Measurements from ENCODE around the gene DGAT2. TPM values are rescaled to one million over a fixed set of nuclear protein-coding genes. Genes with fewer than 3 reads are reported as not detected.

Gene DGAT2
- total RNA-seq, 6 donors from 2014 or later: 2.1 to 17.3 (median 10.4) TPM

DNA sequence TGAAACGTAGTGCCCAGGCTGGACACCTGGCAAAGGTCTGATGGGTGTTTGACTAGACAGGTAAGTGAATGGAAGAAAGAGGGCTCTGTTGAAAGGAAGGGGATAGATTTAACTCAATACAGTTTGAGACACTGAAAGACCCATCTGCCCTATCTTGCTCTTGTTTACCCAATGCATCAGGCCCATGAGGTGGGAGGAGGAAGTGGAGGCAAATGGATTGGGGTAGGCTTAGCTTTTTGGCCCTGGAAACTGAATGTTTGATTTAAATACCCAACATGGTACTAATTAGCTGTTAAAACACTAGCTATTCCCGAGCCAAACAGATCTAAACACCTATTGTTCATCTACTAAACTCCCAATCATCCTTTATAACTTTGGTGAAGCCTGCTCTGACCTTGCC lies 42.9 kb downstream of the DGAT2 start:
- no peak for DNase-seq
- Histone ChIP-seq H3K4me1 (peaks cover 10 to 21% (median 16%) of the 10 kb centered on the region in 4 donors), H3K27ac (no peak overlapping the region), H3K4me3 (no peak overlapping the region), H3K36me3 (no peaks in the 10 kb centered on the region), H3K9me3 (no peaks in the 10 kb centered on the region), H3K27me3 (no peaks in the 10 kb centered on the region)
- ATAC-seq (ENCODE audit: low FRiP score in 2 of 2): no peak
- 74 to 80% methylated on average over 2 of the region's 2 CpGs for WGBS, 2 donors
- TF ChIP-seq EP300 (IDR thresholded peaks at IDR 0.05) (no peak), POLR2AphosphoS5 (IDR thresholded peaks at IDR 0.05) (no peak), POLR2A (IDR thresholded peaks at IDR 0.05) (no peak)
- TF ChIP-seq, protein P1, sequence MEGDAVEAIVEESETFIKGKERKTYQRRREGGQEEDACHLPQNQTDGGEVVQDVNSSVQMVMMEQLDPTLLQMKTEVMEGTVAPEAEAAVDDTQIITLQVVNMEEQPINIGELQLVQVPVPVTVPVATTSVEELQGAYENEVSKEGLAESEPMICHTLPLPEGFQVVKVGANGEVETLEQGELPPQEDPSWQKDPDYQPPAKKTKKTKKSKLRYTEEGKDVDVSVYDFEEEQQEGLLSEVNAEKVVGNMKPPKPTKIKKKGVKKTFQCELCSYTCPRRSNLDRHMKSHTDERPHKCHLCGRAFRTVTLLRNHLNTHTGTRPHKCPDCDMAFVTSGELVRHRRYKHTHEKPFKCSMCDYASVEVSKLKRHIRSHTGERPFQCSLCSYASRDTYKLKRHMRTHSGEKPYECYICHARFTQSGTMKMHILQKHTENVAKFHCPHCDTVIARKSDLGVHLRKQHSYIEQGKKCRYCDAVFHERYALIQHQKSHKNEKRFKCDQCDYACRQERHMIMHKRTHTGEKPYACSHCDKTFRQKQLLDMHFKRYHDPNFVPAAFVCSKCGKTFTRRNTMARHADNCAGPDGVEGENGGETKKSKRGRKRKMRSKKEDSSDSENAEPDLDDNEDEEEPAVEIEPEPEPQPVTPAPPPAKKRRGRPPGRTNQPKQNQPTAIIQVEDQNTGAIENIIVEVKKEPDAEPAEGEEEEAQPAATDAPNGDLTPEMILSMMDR (IDR thresholded peaks at IDR 0.05): no peak

DNA sequence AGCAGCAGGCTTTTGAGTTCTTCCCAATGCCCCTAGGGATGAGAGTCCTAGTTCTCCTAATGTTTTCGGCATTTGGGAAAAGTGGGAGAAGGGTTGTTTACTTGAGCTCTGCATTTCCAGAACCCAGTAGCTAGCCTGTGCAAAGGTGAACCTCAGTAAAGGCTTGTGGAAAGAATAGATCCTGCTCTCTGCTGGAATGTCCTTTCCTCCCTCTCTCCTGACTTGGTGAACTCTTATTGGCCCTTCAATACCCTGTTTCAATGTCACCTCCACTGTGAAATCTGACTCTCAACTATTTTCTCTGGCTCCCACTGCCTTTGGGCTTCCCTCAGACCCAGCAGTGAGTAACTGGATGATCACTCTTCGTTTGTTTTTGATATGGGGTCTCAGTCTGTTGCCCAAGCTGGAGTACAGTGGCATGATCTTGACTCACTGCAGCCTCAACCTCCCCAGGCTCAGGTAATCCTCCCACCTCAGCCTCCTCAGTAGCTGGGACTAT lies 44.0 kb downstream of the DGAT2 start:
- no peaks in the 10 kb centered on the region for H3K27me3 ChIP-seq
- no peak overlapping the region for H3K27ac ChIP-seq
- H3K4me3 ChIP-seq: no peak overlapping the region
- no peak for ATAC-seq (ENCODE audit: low FRiP score in 2 of 2)
- H3K36me3 ChIP-seq: no peaks in the 10 kb centered on the region
- DNase-seq: no peak
- H3K9me3 ChIP-seq: no peaks in the 10 kb centered on the region
- peaks cover 20 to 31% (median 27%) of the 10 kb centered on the region in 4 donors for H3K4me1 ChIP-seq
- TF ChIP-seq, protein P1 (IDR thresholded peaks at IDR 0.05): no peak
- TF ChIP-seq POLR2AphosphoS5 (IDR thresholded peaks at IDR 0.05) (no peak), EP300 (IDR thresholded peaks at IDR 0.05) (no peak), POLR2A (IDR thresholded peaks at IDR 0.05) (no peak)
- WGBS, 2 donors: 78 to 88% methylated on average over 2 of the region's 2 CpGs

DNA sequence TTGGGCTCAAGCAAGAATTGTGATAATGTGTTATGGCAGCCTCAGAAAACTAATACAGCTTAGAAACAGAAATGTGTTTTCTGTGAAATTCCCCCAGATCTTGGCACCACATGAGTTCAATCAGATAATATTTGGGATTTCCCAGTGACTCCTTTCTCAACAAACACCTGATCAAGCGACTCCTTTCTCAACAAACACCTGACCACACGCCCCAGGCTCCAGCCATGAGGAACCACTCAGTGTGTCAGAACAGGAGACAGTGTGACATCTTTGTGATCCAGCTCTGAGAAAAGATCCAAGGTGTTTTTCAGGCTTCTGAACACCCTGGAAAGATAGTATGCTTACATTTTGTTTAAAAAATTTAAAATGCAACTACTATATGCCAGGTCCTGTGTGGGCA lies 44.5 kb downstream of the DGAT2 start:
- Histone ChIP-seq H3K9me3 (no peaks in the 10 kb centered on the region), H3K27ac (peak overlapping the region in 1 of 4 donors; percentile 88), H3K36me3 (no peaks in the 10 kb centered on the region), H3K4me3 (no peak overlapping the region), H3K4me1 (peaks cover 20 to 34% (median 32%) of the 10 kb centered on the region in 4 donors), H3K27me3 (no peaks in the 10 kb centered on the region)
- DNase-seq (no peak), ATAC-seq (ENCODE audit: low FRiP score in 2 of 2) (no peak)
- WGBS, 2 donors: 67 to 72% methylated on average over 2 of the region's 2 CpGs
- TF ChIP-seq POLR2AphosphoS5 (IDR thresholded peaks at IDR 0.05) (no peak), POLR2A (IDR thresholded peaks at IDR 0.05) (no peak), EP300 (IDR thresholded peaks at IDR 0.05) (no peak)
- TF ChIP-seq, protein P1 (IDR thresholded peaks at IDR 0.05): no peak

DNA sequence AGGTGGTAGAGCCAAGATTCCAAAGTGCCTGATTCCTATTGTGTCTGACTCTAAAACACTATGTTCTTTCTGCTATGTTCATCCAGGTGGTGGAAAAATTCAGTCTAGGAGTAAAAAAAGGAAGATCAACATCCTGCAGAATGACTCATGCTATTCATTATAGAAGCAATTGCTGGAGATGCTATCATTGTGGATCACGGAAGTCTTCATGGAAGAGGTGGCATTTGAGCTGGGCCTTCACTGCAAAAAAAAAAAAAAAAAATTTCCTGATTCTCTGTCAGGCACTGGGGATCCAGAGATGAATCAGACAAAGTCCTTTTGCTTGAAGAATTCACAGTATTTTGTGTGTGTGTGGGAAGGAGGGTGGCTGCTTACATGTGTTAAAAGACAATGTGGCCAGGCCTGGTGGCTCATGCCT lies 45.1 kb downstream of the DGAT2 start:
- Histone ChIP-seq H3K27ac (peak overlapping the region; percentile 88 to 99 (median 94)), H3K9me3 (no peaks in the 10 kb centered on the region), H3K4me3 (no peak overlapping the region), H3K4me1 (peaks cover 20 to 39% (median 35%) of the 10 kb centered on the region in 4 donors), H3K27me3 (no peaks in the 10 kb centered on the region), H3K36me3 (no peaks in the 10 kb centered on the region)
- TF ChIP-seq, protein P1 (IDR thresholded peaks at IDR 0.05): no peak
- TF ChIP-seq EP300 (IDR thresholded peaks at IDR 0.05): no peak
- no peak for TF ChIP-seq POLR2A (IDR thresholded peaks at IDR 0.05)
- TF ChIP-seq POLR2AphosphoS5 (IDR thresholded peaks at IDR 0.05): no peak
- WGBS, 2 donors: 79 to 82% methylated on average over 1 of the region's 1 CpG
- ATAC-seq (ENCODE audit: low FRiP score in 2 of 2): no peak
- DNase-seq: no peak

DNA sequence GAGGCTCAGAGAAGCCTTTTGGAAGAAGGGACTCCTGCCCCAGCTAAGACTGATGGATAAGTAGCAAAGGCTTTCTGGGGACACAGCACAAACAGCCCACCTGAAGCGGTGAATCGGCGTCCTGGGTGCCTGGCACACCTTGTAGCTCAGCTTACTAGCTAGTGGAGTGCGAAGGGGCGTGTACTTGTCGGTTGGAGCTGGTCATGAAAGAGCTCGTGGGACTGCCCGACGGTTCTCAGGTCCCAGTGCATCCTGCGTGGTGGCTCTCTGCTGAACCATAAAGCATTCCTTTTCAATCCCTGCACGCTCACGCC lies 45.7 kb downstream of the DGAT2 start:
- no peaks in the 10 kb centered on the region for H3K9me3 ChIP-seq
- H3K4me3 ChIP-seq: peak overlapping the region; percentile 50 to 99 (median 76)
- no peaks in the 10 kb centered on the region for H3K27me3 ChIP-seq
- DNase-seq: peak in 1 of 2 donors; percentile 88
- TF ChIP-seq, protein P1 (IDR thresholded peaks at IDR 0.05): no peak
- TF ChIP-seq POLR2AphosphoS5 (IDR thresholded peaks at IDR 0.05): no peak
- no peak for TF ChIP-seq EP300 (IDR thresholded peaks at IDR 0.05)
- TF ChIP-seq POLR2A (IDR thresholded peaks at IDR 0.05): peak in 1 of 4 donors; percentile 11
- peaks cover 20 to 45% (median 40%) of the 10 kb centered on the region in 4 donors for H3K4me1 ChIP-seq
- peak; percentile 54 to 79 for ATAC-seq (ENCODE audit: low FRiP score in 2 of 2)
- no peaks in the 10 kb centered on the region for H3K36me3 ChIP-seq
- WGBS, 2 donors: 2% methylated on average over 12 of the region's 12 CpGs; no CpG with 5 or more reads in 1 of the 2 donors
- peak overlapping the region; percentile 88 to 99 (median 94) for H3K27ac ChIP-seq

Measured in upper lobe of left lung (tissue), 6 donors.